Endothelial cell (in vitro differentiated cells): Measurements from ENCODE around the gene CDH19. TPM values are rescaled to one million over a fixed set of nuclear protein-coding genes. Genes with fewer than 3 reads are reported as not detected.
A peak's percentile ranks its signal among the peaks of the same experiment; 100 is the strongest.
"Not testable (repeated sequence)": the region's sequence is repeated elsewhere in the genome, so short reads cannot be mapped to it uniquely, and the experiment has no call there.

Experiments used
- DNase-seq: peaks from one replicate; pipeline ENCODE4 v3.0.0; 2021; ENCODE audit warnings: low spot score
- H3K27ac Mint-ChIP-seq: one replicate; pipeline ENCODE4 v1.8.0; 2021; ENCODE audit warnings: mixed read lengths, inconsistent platforms; ENCODE audit not compliant: unreplicated experiment
- H3K27me3 Mint-ChIP-seq: one replicate; pipeline ENCODE4 v1.8.0; 2021; ENCODE audit warnings: mild to moderate bottlenecking, moderate library complexity, mixed read lengths, inconsistent platforms; ENCODE audit not compliant: unreplicated experiment
- H3K36me3 Mint-ChIP-seq: one replicate; pipeline ENCODE4 v1.8.0; 2021; ENCODE audit warnings: mild to moderate bottlenecking, low read depth, mixed read lengths, inconsistent platforms; ENCODE audit not compliant: unreplicated experiment
- H3K4me1 Mint-ChIP-seq: one replicate; pipeline ENCODE4 v1.8.0; 2021; ENCODE audit warnings: mild to moderate bottlenecking, mixed read lengths, inconsistent platforms; ENCODE audit not compliant: unreplicated experiment
- H3K4me3 Mint-ChIP-seq: one replicate; pipeline ENCODE4 v1.8.0; 2021; ENCODE audit warnings: mild to moderate bottlenecking, mixed read lengths, inconsistent platforms; ENCODE audit not compliant: unreplicated experiment
- H3K9me3 Mint-ChIP-seq: one replicate; pipeline ENCODE4 v1.8.0; 2021; ENCODE audit warnings: mixed read lengths, inconsistent platforms; ENCODE audit not compliant: unreplicated experiment
- total RNA-seq: library from RNA; stranded (reverse); fragmentation: NEBNext Ultra II Directional; extraction: Animal tissue kit (Norgen Biotek cat#: 25700); gene quantifications from one replicate; pipeline ENCODE4 v1.2.1, GENCODE V29; 2021; ENCODE audit not compliant: unreplicated experiment
- TF ChIP-seq, protein P1 (sequence below): fragments of 200-600 bp; sonication (generic); IDR thresholded peaks from one replicate; pipeline ENCODE4 v1.5.0; 2021; ENCODE audit warnings: antibody characterized with exemption; ENCODE audit not compliant: unreplicated experiment

Gene CDH19
- total RNA-seq, 1 donor from 2014 or later = not detected

GRCh38 chr18:66506178-66506577, 97.7 kb downstream of the CDH19 start:
- Mint-ChIP-seq H3K4me3 (no peak overlapping the region), H3K36me3 (no peaks in the 10 kb centered on the region), H3K27ac (no peak overlapping the region), H3K27me3 (no peaks in the 10 kb centered on the region), H3K9me3 (no peaks in the 10 kb centered on the region), H3K4me1 (no peaks in the 10 kb centered on the region)
- TF ChIP-seq, protein P1, sequence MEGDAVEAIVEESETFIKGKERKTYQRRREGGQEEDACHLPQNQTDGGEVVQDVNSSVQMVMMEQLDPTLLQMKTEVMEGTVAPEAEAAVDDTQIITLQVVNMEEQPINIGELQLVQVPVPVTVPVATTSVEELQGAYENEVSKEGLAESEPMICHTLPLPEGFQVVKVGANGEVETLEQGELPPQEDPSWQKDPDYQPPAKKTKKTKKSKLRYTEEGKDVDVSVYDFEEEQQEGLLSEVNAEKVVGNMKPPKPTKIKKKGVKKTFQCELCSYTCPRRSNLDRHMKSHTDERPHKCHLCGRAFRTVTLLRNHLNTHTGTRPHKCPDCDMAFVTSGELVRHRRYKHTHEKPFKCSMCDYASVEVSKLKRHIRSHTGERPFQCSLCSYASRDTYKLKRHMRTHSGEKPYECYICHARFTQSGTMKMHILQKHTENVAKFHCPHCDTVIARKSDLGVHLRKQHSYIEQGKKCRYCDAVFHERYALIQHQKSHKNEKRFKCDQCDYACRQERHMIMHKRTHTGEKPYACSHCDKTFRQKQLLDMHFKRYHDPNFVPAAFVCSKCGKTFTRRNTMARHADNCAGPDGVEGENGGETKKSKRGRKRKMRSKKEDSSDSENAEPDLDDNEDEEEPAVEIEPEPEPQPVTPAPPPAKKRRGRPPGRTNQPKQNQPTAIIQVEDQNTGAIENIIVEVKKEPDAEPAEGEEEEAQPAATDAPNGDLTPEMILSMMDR = no peak
- DNase-seq = no peak

GRCh38 chr18:66497351-66497750, 106.5 kb downstream of the CDH19 start:
- no peaks in the 10 kb centered on the region for H3K4me1 Mint-ChIP-seq
- no peak overlapping the region for H3K4me3 Mint-ChIP-seq
- no peaks in the 10 kb centered on the region for H3K36me3 Mint-ChIP-seq
- no peak overlapping the region for H3K27ac Mint-ChIP-seq
- TF ChIP-seq, protein P1 = no peak
- H3K9me3 Mint-ChIP-seq = no peaks in the 10 kb centered on the region
- no peak for DNase-seq
- H3K27me3 Mint-ChIP-seq = no peaks in the 10 kb centered on the region

- TF ChIP-seq, protein P1 = peak; percentile 68
- Mint-ChIP-seq H3K36me3 (no peaks in the 10 kb centered on the region), H3K4me1 (no peaks in the 10 kb centered on the region), H3K27ac (no peak overlapping the region), H3K9me3 (no peaks in the 10 kb centered on the region), H3K4me3 (no peak overlapping the region), H3K27me3 (no peaks in the 10 kb centered on the region)
- DNase-seq = peak; percentile 85
Observed at GRCh38 chr18:66495844-66496243, 108.0 kb downstream of the CDH19 start.

DNA sequence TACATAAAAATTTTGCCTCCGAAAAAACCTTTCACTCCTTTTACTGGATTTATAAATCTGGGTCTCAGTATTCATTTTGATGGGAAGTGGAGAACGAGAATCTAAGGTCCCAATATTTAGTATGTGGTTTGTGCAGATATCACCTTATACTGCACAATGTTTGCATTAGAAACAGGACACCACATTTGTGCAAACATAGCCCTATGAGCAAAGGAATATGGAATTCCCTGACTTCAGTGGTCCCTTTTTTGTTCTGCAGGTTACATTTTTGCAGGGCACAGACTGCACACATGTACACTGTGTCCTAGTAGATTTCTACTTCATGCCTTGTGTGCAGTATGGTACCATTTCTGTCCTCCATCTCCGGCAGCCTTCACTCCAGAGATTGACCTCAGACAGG, 130.0 kb downstream of the CDH19 start:
- DNase-seq = no peak
- TF ChIP-seq, protein P1 = no peak
- no peaks in the 10 kb centered on the region for H3K9me3 Mint-ChIP-seq
- H3K36me3 Mint-ChIP-seq = no peaks in the 10 kb centered on the region
- H3K27ac Mint-ChIP-seq = no peak overlapping the region
- H3K4me3 Mint-ChIP-seq = no peak overlapping the region
- H3K4me1 Mint-ChIP-seq = no peaks in the 10 kb centered on the region
- no peaks in the 10 kb centered on the region for H3K27me3 Mint-ChIP-seq

DNA sequence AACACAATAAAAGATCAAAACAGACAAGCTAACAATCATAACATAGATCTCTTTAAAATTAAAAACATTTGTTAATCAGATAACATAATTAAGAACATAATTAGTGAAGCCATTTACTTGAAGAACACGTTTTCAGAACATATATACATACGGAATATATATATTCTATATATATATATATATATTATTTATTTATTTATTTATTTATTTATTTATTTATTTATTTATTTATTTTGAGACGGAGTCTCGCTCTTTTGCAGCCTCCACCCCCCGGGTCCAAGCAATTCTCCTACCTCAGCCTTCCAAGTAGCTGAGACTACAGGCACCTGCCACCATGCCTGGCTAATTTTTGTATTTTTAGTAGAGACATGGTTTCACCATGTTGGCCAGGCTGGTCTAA, 137.7 kb downstream of the CDH19 start:
- not testable (repeated sequence) for H3K36me3 Mint-ChIP-seq, H3K4me3 Mint-ChIP-seq, DNase-seq, H3K4me1 Mint-ChIP-seq, H3K27me3 Mint-ChIP-seq, H3K27ac Mint-ChIP-seq, H3K9me3 Mint-ChIP-seq

GRCh38 chr18:66461344-66461743, 142.5 kb downstream of the CDH19 start:
- Mint-ChIP-seq H3K27me3 (no peaks in the 10 kb centered on the region), H3K4me3 (no peak overlapping the region), H3K36me3 (no peaks in the 10 kb centered on the region), H3K27ac (no peak overlapping the region), H3K4me1 (no peaks in the 10 kb centered on the region), H3K9me3 (no peaks in the 10 kb centered on the region)
- TF ChIP-seq, protein P1 = no peak
- DNase-seq = no peak
